Measurements from ENCODE around the gene DOCK4. TPM values are rescaled to one million over a fixed set of nuclear protein-coding genes. Genes with fewer than 3 reads are reported as not detected.

Gene DOCK4
- total RNA-seq, 1 donor from 2014 or later: 60.3 TPM

DNA sequence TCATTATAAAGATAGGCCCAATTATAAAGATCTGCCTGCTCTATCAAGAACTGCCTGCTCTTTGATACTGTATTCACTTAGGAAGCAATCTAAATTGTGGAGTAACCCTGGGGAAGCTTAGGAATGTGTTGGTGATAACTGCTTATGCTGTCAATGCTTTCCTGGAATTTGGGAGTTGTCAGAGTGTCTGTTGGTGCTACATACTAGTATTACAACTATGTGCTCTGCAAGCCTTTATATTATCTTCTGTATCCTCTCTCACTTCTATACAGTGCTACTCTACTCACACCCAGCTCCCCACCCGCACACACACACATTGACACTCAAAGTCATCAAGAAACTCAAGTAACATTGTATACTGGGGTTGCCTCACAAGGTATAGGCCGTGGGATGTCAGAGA is 6.4 kb upstream of the DOCK4 start:
- H3K27me3 Mint-ChIP-seq (ENCODE audit: unreplicated experiment): no peaks in the 10 kb centered on the region
- H3K4me3 Mint-ChIP-seq (ENCODE audit: unreplicated experiment): no peak overlapping the region
- H3K27ac Mint-ChIP-seq (ENCODE audit: unreplicated experiment): no peak overlapping the region
- H3K4me1 Mint-ChIP-seq (ENCODE audit: low read depth, unreplicated experiment): peaks cover 2% of the 10 kb centered on the region
- DNase-seq: no peak
- no peaks in the 10 kb centered on the region for H3K36me3 Mint-ChIP-seq (ENCODE audit: unreplicated experiment)
- H3K9me3 Mint-ChIP-seq (ENCODE audit: unreplicated experiment): peaks cover 1% of the 10 kb centered on the region
- TF ChIP-seq, protein P1, sequence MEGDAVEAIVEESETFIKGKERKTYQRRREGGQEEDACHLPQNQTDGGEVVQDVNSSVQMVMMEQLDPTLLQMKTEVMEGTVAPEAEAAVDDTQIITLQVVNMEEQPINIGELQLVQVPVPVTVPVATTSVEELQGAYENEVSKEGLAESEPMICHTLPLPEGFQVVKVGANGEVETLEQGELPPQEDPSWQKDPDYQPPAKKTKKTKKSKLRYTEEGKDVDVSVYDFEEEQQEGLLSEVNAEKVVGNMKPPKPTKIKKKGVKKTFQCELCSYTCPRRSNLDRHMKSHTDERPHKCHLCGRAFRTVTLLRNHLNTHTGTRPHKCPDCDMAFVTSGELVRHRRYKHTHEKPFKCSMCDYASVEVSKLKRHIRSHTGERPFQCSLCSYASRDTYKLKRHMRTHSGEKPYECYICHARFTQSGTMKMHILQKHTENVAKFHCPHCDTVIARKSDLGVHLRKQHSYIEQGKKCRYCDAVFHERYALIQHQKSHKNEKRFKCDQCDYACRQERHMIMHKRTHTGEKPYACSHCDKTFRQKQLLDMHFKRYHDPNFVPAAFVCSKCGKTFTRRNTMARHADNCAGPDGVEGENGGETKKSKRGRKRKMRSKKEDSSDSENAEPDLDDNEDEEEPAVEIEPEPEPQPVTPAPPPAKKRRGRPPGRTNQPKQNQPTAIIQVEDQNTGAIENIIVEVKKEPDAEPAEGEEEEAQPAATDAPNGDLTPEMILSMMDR (IDR thresholded peaks at IDR 0.05; ENCODE audit: partially characterized antibody, unreplicated experiment): no peak

- H3K36me3 Mint-ChIP-seq (ENCODE audit: unreplicated experiment): peaks cover 4% of the 10 kb centered on the region
- peaks cover 6% of the 10 kb centered on the region for H3K9me3 Mint-ChIP-seq (ENCODE audit: unreplicated experiment)
- peaks cover 3% of the 10 kb centered on the region for H3K27me3 Mint-ChIP-seq (ENCODE audit: unreplicated experiment)
- no peak overlapping the region for H3K4me3 Mint-ChIP-seq (ENCODE audit: unreplicated experiment)
- TF ChIP-seq, protein P1 (IDR thresholded peaks at IDR 0.05; ENCODE audit: partially characterized antibody, unreplicated experiment): no peak
- H3K4me1 Mint-ChIP-seq (ENCODE audit: low read depth, unreplicated experiment): peaks cover 2% of the 10 kb centered on the region
- H3K27ac Mint-ChIP-seq (ENCODE audit: unreplicated experiment): no peak overlapping the region
- no peak for DNase-seq
These were observed 5.2 kb upstream of the DOCK4 start for GRCh38 chr7:112211348-112211907.

DNA sequence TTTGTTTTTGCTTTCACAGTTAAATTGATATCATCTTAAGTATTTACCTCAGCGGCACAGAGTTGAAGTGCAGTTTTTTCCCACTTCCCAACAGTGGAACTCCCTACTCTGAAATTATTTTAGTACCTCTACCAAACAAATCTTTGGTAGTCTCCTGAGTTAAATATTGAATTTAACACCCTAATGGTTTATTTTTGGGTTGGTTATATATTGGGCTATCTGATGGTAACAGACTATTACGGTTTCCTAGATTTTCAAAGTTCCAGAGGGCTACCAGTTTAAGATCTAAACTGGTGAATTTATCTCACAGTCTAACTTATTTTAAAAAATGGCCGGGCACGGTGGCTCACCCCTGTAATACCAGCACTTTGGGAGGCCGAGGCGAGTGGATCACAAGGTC is 1.6 kb upstream of the DOCK4 start:
- peaks cover 19% of the 10 kb centered on the region for H3K9me3 Mint-ChIP-seq (ENCODE audit: unreplicated experiment)
- TF ChIP-seq, protein P1 (IDR thresholded peaks at IDR 0.05; ENCODE audit: partially characterized antibody, unreplicated experiment): no peak
- no peak for DNase-seq
- peaks cover 11% of the 10 kb centered on the region for H3K4me1 Mint-ChIP-seq (ENCODE audit: low read depth, unreplicated experiment)
- H3K27me3 Mint-ChIP-seq (ENCODE audit: unreplicated experiment): peaks cover 8% of the 10 kb centered on the region
- H3K4me3 Mint-ChIP-seq (ENCODE audit: unreplicated experiment): peak overlapping the region; percentile 91
- H3K27ac Mint-ChIP-seq (ENCODE audit: unreplicated experiment): no peak overlapping the region
- H3K36me3 Mint-ChIP-seq (ENCODE audit: unreplicated experiment): peaks cover 4% of the 10 kb centered on the region

- TF ChIP-seq, protein P1 (IDR thresholded peaks at IDR 0.05; ENCODE audit: partially characterized antibody, unreplicated experiment): no peak
- H3K4me3 Mint-ChIP-seq (ENCODE audit: unreplicated experiment): peak overlapping the region; percentile 91
- peaks cover 19% of the 10 kb centered on the region for H3K9me3 Mint-ChIP-seq (ENCODE audit: unreplicated experiment)
- H3K4me1 Mint-ChIP-seq (ENCODE audit: low read depth, unreplicated experiment): peaks cover 12% of the 10 kb centered on the region
- peaks cover 4% of the 10 kb centered on the region for H3K36me3 Mint-ChIP-seq (ENCODE audit: unreplicated experiment)
- H3K27me3 Mint-ChIP-seq (ENCODE audit: unreplicated experiment): peaks cover 8% of the 10 kb centered on the region
- DNase-seq: no peak
- peak overlapping the region; percentile 90 for H3K27ac Mint-ChIP-seq (ENCODE audit: unreplicated experiment)
These were observed 893 bp upstream of the DOCK4 start for GRCh38 chr7:112206991-112207592.
